ENCODE measurements around the gene CNDP1. TPM values are rescaled to one million over a fixed set of nuclear protein-coding genes. Genes with fewer than 3 reads are reported as not detected.

CNDP1 gene
- total RNA-seq, 1 donor from 2014 or later, result 0.27 TPM

DNA sequence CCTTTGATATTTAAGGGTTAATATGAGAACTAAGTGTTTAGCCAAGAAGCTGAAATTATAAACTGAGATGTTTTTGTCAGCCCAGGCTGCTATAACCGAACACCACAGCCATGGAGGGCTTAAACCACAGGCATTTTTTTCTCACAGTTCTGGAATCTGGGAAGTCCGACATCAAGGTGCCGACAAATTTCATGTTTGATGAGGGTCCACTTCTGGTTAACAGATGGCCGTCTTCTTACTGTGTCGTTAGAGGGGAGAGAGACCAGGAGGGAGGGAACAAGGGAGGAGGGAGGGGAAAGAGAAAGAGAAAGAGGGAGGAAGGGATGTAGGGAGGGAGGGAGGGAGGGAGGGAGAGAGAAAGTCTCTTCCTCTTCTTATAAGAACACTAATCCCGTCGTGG is 44.6 kb upstream of the CNDP1 start:
- DNase-seq, result no peak
- H3K4me3 Mint-ChIP-seq (ENCODE audit: unreplicated experiment), result no peak overlapping the region
- TF ChIP-seq, protein P1, sequence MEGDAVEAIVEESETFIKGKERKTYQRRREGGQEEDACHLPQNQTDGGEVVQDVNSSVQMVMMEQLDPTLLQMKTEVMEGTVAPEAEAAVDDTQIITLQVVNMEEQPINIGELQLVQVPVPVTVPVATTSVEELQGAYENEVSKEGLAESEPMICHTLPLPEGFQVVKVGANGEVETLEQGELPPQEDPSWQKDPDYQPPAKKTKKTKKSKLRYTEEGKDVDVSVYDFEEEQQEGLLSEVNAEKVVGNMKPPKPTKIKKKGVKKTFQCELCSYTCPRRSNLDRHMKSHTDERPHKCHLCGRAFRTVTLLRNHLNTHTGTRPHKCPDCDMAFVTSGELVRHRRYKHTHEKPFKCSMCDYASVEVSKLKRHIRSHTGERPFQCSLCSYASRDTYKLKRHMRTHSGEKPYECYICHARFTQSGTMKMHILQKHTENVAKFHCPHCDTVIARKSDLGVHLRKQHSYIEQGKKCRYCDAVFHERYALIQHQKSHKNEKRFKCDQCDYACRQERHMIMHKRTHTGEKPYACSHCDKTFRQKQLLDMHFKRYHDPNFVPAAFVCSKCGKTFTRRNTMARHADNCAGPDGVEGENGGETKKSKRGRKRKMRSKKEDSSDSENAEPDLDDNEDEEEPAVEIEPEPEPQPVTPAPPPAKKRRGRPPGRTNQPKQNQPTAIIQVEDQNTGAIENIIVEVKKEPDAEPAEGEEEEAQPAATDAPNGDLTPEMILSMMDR (IDR thresholded peaks at IDR 0.05; ENCODE audit: partially characterized antibody, unreplicated experiment), result no peak
- H3K27me3 Mint-ChIP-seq (ENCODE audit: unreplicated experiment), result no peaks in the 10 kb centered on the region
- H3K36me3 Mint-ChIP-seq (ENCODE audit: unreplicated experiment), result no peaks in the 10 kb centered on the region
- H3K9me3 Mint-ChIP-seq (ENCODE audit: unreplicated experiment), result peaks cover 4% of the 10 kb centered on the region
- no peak overlapping the region for H3K27ac Mint-ChIP-seq (ENCODE audit: unreplicated experiment)
- peaks cover 11% of the 10 kb centered on the region for H3K4me1 Mint-ChIP-seq (ENCODE audit: low read depth, unreplicated experiment)

DNA sequence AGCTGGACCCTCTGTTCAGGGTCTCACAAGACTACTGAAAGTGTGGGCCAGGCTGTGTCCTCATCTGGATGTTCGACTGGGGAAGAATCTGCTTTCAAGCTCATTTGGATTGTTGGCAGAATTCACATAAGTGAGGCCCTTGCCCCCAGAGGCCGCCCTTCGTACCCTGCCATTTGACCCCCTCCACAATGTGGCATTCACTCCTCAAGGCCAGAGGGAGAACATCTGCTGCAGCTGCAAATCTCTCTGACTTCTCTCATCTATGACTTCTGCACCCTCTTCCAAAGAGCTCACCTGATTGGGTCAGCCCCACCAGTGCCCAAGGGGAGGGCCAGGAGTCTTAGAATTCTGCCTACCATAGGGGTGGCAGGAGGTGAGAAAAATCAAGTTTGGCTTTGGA is 42.0 kb upstream of the CNDP1 start:
- H3K27ac Mint-ChIP-seq (ENCODE audit: unreplicated experiment), result no peak overlapping the region
- peaks cover 4% of the 10 kb centered on the region for H3K4me1 Mint-ChIP-seq (ENCODE audit: low read depth, unreplicated experiment)
- peaks cover 7% of the 10 kb centered on the region for H3K9me3 Mint-ChIP-seq (ENCODE audit: unreplicated experiment)
- H3K4me3 Mint-ChIP-seq (ENCODE audit: unreplicated experiment), result no peak overlapping the region
- H3K27me3 Mint-ChIP-seq (ENCODE audit: unreplicated experiment), result peaks cover 3% of the 10 kb centered on the region
- no peak for DNase-seq
- no peaks in the 10 kb centered on the region for H3K36me3 Mint-ChIP-seq (ENCODE audit: unreplicated experiment)
- TF ChIP-seq, protein P1 (IDR thresholded peaks at IDR 0.05; ENCODE audit: partially characterized antibody, unreplicated experiment), result no peak

DNA sequence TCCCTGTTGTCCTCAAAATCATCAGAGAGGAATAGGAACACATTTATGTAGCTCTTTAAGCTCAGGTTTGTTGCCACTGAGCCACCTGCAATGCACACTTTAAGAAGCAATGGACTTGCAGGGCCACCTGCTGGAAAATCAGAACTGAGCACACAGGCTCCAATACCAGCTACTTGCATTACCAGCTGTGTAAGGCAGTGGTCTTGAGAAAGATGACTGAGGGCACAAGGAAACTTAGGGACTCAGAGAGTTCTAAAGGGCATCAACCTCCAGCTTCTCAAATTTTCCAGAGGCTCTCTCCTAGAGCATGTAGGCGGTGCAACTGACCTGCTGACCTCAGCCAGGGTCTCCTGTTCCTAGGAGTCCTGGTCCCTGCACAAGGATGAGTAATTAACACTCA is 40.6 kb upstream of the CNDP1 start:
- H3K27me3 Mint-ChIP-seq (ENCODE audit: unreplicated experiment), result peaks cover 3% of the 10 kb centered on the region
- H3K36me3 Mint-ChIP-seq (ENCODE audit: unreplicated experiment), result no peaks in the 10 kb centered on the region
- DNase-seq, result no peak
- no peak overlapping the region for H3K4me3 Mint-ChIP-seq (ENCODE audit: unreplicated experiment)
- H3K27ac Mint-ChIP-seq (ENCODE audit: unreplicated experiment), result no peak overlapping the region
- peaks cover 5% of the 10 kb centered on the region for H3K9me3 Mint-ChIP-seq (ENCODE audit: unreplicated experiment)
- peaks cover 4% of the 10 kb centered on the region for H3K4me1 Mint-ChIP-seq (ENCODE audit: low read depth, unreplicated experiment)
- TF ChIP-seq, protein P1 (IDR thresholded peaks at IDR 0.05; ENCODE audit: partially characterized antibody, unreplicated experiment), result peak; percentile 13

DNA sequence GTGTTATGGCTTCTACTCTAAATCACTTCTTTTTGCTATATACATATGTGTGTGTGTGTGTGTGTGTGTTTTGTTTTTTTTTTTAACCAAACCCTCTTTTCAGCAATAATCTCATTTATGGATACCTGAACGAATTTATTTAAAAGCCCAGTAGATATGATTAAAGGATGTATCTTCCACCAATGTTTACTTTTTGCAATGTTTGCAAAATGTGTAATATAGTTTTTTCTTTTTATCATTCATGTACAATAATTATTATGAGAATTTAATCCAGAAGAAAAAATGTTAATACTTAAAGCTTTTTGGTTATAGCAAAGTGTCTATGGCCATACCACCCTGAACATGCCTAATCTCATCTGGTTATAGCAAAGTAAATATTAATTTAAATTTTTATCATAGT is 39.8 kb upstream of the CNDP1 start:
- no peak overlapping the region for H3K27ac Mint-ChIP-seq (ENCODE audit: unreplicated experiment)
- peaks cover 5% of the 10 kb centered on the region for H3K9me3 Mint-ChIP-seq (ENCODE audit: unreplicated experiment)
- peaks cover 3% of the 10 kb centered on the region for H3K27me3 Mint-ChIP-seq (ENCODE audit: unreplicated experiment)

More for the DNA sequence above, 39.8 kb upstream of the CNDP1 start:
- TF ChIP-seq, protein P1 (IDR thresholded peaks at IDR 0.05; ENCODE audit: partially characterized antibody, unreplicated experiment), result no peak
- DNase-seq, result no peak
- peaks cover 9% of the 10 kb centered on the region for H3K4me1 Mint-ChIP-seq (ENCODE audit: low read depth, unreplicated experiment)
- H3K36me3 Mint-ChIP-seq (ENCODE audit: unreplicated experiment), result no peaks in the 10 kb centered on the region
- H3K4me3 Mint-ChIP-seq (ENCODE audit: unreplicated experiment), result peak overlapping the region; percentile 98

All from glutamatergic neuron (in vitro differentiated cells).